ENCODE measurements around the gene COQ10B. TPM values are rescaled to one million over a fixed set of nuclear protein-coding genes. Genes with fewer than 3 reads are reported as not detected.

COQ10B gene
- total RNA-seq, 1 experiment from 2014 or later: 28.5 TPM

GRCh38 chr2:197487385-197487784, 34.0 kb downstream of the COQ10B start:
- no peak for DNase-seq
- no peaks in the 10 kb centered on the region for H3K27me3 ChIP-seq
- no peak overlapping the region for H3K4me3 ChIP-seq
- H3K9me3 ChIP-seq: peaks cover 7% of the 10 kb centered on the region
- H3K36me3 ChIP-seq: peaks cover 76% of the 10 kb centered on the region

- H3K4me3 ChIP-seq: peak overlapping the region; percentile 79
- H3K36me3 ChIP-seq: peaks cover 90% of the 10 kb centered on the region
- no peaks in the 10 kb centered on the region for H3K9me3 ChIP-seq
- H3K27me3 ChIP-seq: no peaks in the 10 kb centered on the region
- DNase-seq: no peak
These were observed 42.2 kb downstream of the COQ10B start for GRCh38 chr2:197495433-197496134.

- H3K9me3 ChIP-seq: no peaks in the 10 kb centered on the region
- no peak for DNase-seq
- peak overlapping the region; percentile 79 for H3K4me3 ChIP-seq
- no peaks in the 10 kb centered on the region for H3K27me3 ChIP-seq
- H3K36me3 ChIP-seq: peaks cover 90% of the 10 kb centered on the region
These were observed 43.3 kb downstream of the COQ10B start for GRCh38 chr2:197496695-197497094.

- no peaks in the 10 kb centered on the region for H3K9me3 ChIP-seq
- H3K27me3 ChIP-seq: no peaks in the 10 kb centered on the region
- H3K4me3 ChIP-seq: peak overlapping the region; percentile 79
- H3K36me3 ChIP-seq: peaks cover 90% of the 10 kb centered on the region
- no peak for DNase-seq
These were observed 44.0 kb downstream of the COQ10B start for GRCh38 chr2:197497326-197497725.

- DNase-seq: no peak
- peak overlapping the region; percentile 79 for H3K4me3 ChIP-seq
- H3K36me3 ChIP-seq: peaks cover 90% of the 10 kb centered on the region
- no peaks in the 10 kb centered on the region for H3K9me3 ChIP-seq
- no peaks in the 10 kb centered on the region for H3K27me3 ChIP-seq
These were observed 45.0 kb downstream of the COQ10B start for GRCh38 chr2:197498235-197498936.

GRCh38 chr2:197498937-197499593, 45.7 kb downstream of the COQ10B start:
- DNase-seq: peak; percentile 62

GRCh38 chr2:197499594-197500502, 46.5 kb downstream of the COQ10B start, which contains the start of the genes HSPD1 and HSPE1:
TSS of gene HSPD1 (minus strand) at chr2:197499840. CDS start at chr2:197498848, 992 bp downstream.
TSS of gene HSPE1 (plus strand) at chr2:197500379. CDS start at chr2:197500437, 58 bp downstream.
- no peaks in the 10 kb centered on the region for H3K27me3 ChIP-seq
- peak; percentile 99 for DNase-seq
- H3K9me3 ChIP-seq: no peaks in the 10 kb centered on the region
- H3K4me3 ChIP-seq: peak within 1 kb of the TSS; percentile 79
- H3K36me3 ChIP-seq: peaks cover 89% of the 10 kb centered on the region

More at GRCh38 chr2:197498937-197499593, 45.7 kb downstream of the COQ10B start:
- H3K36me3 ChIP-seq: peaks cover 89% of the 10 kb centered on the region
- no peaks in the 10 kb centered on the region for H3K9me3 ChIP-seq
- H3K27me3 ChIP-seq: no peaks in the 10 kb centered on the region
- H3K4me3 ChIP-seq: peak overlapping the region; percentile 79

- DNase-seq: no peak
- no peaks in the 10 kb centered on the region for H3K27me3 ChIP-seq
- H3K4me3 ChIP-seq: peak overlapping the region; percentile 79
- peaks cover 87% of the 10 kb centered on the region for H3K36me3 ChIP-seq
- H3K9me3 ChIP-seq: no peaks in the 10 kb centered on the region
These were observed 47.3 kb downstream of the COQ10B start for GRCh38 chr2:197500503-197501131.

- no peak for DNase-seq
- Histone ChIP-seq H3K4me3 (peak overlapping the region; percentile 79), H3K36me3 (peaks cover 82% of the 10 kb centered on the region), H3K27me3 (no peaks in the 10 kb centered on the region), H3K9me3 (no peaks in the 10 kb centered on the region)
These were observed 48.8 kb downstream of the COQ10B start for GRCh38 chr2:197502201-197502600.

- Histone ChIP-seq H3K4me3 (peak overlapping the region; percentile 79), H3K9me3 (no peaks in the 10 kb centered on the region), H3K27me3 (no peaks in the 10 kb centered on the region), H3K36me3 (peaks cover 78% of the 10 kb centered on the region)
- DNase-seq: no peak
These were observed 49.3 kb downstream of the COQ10B start for GRCh38 chr2:197502685-197503084.

- DNase-seq: no peak
- Histone ChIP-seq H3K27me3 (no peaks in the 10 kb centered on the region), H3K9me3 (no peaks in the 10 kb centered on the region), H3K4me3 (no peak overlapping the region), H3K36me3 (peaks cover 65% of the 10 kb centered on the region)
These were observed 50.6 kb downstream of the COQ10B start for GRCh38 chr2:197504000-197504399.

- Histone ChIP-seq H3K9me3 (no peaks in the 10 kb centered on the region), H3K27me3 (no peaks in the 10 kb centered on the region), H3K36me3 (peaks cover 59% of the 10 kb centered on the region), H3K4me3 (no peak overlapping the region)
- DNase-seq: no peak
These were observed 51.2 kb downstream of the COQ10B start for GRCh38 chr2:197504512-197504911.

- Histone ChIP-seq H3K36me3 (peaks cover 50% of the 10 kb centered on the region), H3K4me3 (no peak overlapping the region), H3K27me3 (no peaks in the 10 kb centered on the region), H3K9me3 (no peaks in the 10 kb centered on the region)
- no peak for DNase-seq
These were observed 53.3 kb downstream of the COQ10B start for GRCh38 chr2:197506658-197507057.

- Histone ChIP-seq H3K36me3 (peaks cover 15% of the 10 kb centered on the region), H3K27me3 (no peaks in the 10 kb centered on the region), H3K4me3 (no peak overlapping the region), H3K9me3 (no peaks in the 10 kb centered on the region)
- no peak for DNase-seq
These were observed 60.6 kb downstream of the COQ10B start for GRCh38 chr2:197513915-197514314.

GRCh38 chr2:197514754-197515153, 61.4 kb downstream of the COQ10B start:
- peak overlapping the region; percentile 98 for H3K4me3 ChIP-seq
- no peaks in the 10 kb centered on the region for H3K9me3 ChIP-seq
- no peaks in the 10 kb centered on the region for H3K27me3 ChIP-seq
- H3K36me3 ChIP-seq: peaks cover 23% of the 10 kb centered on the region
- no peak for DNase-seq

GRCh38 chr2:197515315-197515738, 62.0 kb downstream of the COQ10B start:
- no peaks in the 10 kb centered on the region for H3K9me3 ChIP-seq
- H3K4me3 ChIP-seq: peak overlapping the region; percentile 98
- peaks cover 24% of the 10 kb centered on the region for H3K36me3 ChIP-seq
- no peak for DNase-seq
- no peaks in the 10 kb centered on the region for H3K27me3 ChIP-seq

All from MG63 (cell line).